Measurements from ENCODE around the gene NAPEPLD. TPM values are rescaled to one million over a fixed set of nuclear protein-coding genes. Genes with fewer than 3 reads are reported as not detected.
"Not testable (repeated sequence)": the region's sequence is repeated elsewhere in the genome, so short reads cannot be mapped to it uniquely, and the experiment has no call there.

NAPEPLD gene
- total and polyA plus RNA-seq, 2 of the 8 experiments (the other 6 are each of a cell fraction or from before 2014, with no cell fraction given), result 4.2 to 9.9 TPM

GRCh38 chr7:103151993-103152676 is 3.2 kb upstream of the NAPEPLD start:
- H2BK5ac ChIP-seq (ENCODE audit: low read depth, low read length); H3K27me3 ChIP-seq (replicated peaks in 1 of 4; ENCODE audit: control insufficient read depth in 3 of 4, extremely low read depth in 1 of 4, insufficient read depth in 3 of 4, low read length in 3 of 4); H2BK120ac ChIP-seq (replicated peaks; ENCODE audit: low read depth, low read length); H2AK5ac ChIP-seq (ENCODE audit: low read depth, low read length); H4K91ac ChIP-seq (replicated peaks; ENCODE audit: insufficient read length, low read length); H3K18ac ChIP-seq (ENCODE audit: extremely low read depth, low read length); H2BK12ac ChIP-seq (ENCODE audit: low read depth, low read length); H4K20me1 ChIP-seq (replicated peaks in 1 of 2; ENCODE audit: control insufficient read depth in 1 of 2, insufficient read depth in 2 of 2, low read length in 2 of 2); H2AFZ ChIP-seq (ENCODE audit: low read length); H3K56ac ChIP-seq (replicated peaks; ENCODE audit: insufficient read length, low read depth, low read length); H3K23me2 ChIP-seq (ENCODE audit: low read depth, low read length); H3K36me3 ChIP-seq (ENCODE audit: control insufficient read depth in 2 of 4, insufficient read depth in 4 of 4, low read length in 3 of 4); DNase-seq (ENCODE audit: low read depth in 1 of 2, low spot score in 2 of 2); H2BK20ac ChIP-seq (ENCODE audit: low read length); H3K14ac ChIP-seq (ENCODE audit: insufficient read length); H3K4me3 ChIP-seq (ENCODE audit: extremely low read depth in 1 of 4, insufficient read depth in 2 of 4, low read depth in 3 of 4, low read length in 4 of 4); H4K5ac ChIP-seq (ENCODE audit: insufficient read length, low read depth, low read length); H3K23ac ChIP-seq (ENCODE audit: insufficient read length); H3K79me1 ChIP-seq (ENCODE audit: low read depth, low read length); H3K4me1 ChIP-seq (replicated peaks in 1 of 4; ENCODE audit: control insufficient read depth in 3 of 4, insufficient read depth in 4 of 4, low read length in 3 of 4); H4K8ac ChIP-seq (ENCODE audit: extremely low read depth, insufficient read depth, low read length); H3K27ac ChIP-seq (ENCODE audit: low read depth, low read length); H3K9me3 ChIP-seq (ENCODE audit: insufficient read depth in 2 of 2, low read depth in 1 of 2, low read length in 1 of 2); H3K9ac ChIP-seq (replicated peaks in 1 of 4; ENCODE audit: extremely low read depth in 1 of 4, low read depth in 3 of 4, low read length in 3 of 4); H2BK15ac ChIP-seq (ENCODE audit: low read length); CTCF ChIA-PET (ENCODE audit: partially characterized antibody); H3K4ac ChIP-seq (replicated peaks; ENCODE audit: insufficient read length, low read depth, low read length); H3K4me2 ChIP-seq (ENCODE audit: insufficient read depth in 1 of 2, low read depth in 2 of 2, low read length in 2 of 2); POLR2A ChIA-PET (ENCODE audit: partially characterized antibody); FAIRE-seq: not testable (repeated sequence)
- WGBS, 2 experiments (ENCODE audit: extremely low coverage in 1 of 2, insufficient coverage in 1 of 2, insufficient read length in 1 of 2, insufficient replicate concordance in 2 of 2, low coverage in 1 of 2, low lambda C conversion rate in 2 of 2, missing lambda C conversion rate in 1 of 2), result 90% methylated on average over 8 of the region's 8 CpGs; no CpG with 5 or more reads in 1 of the 2 experiments
- H3K79me2 ChIP-seq (ENCODE audit: control insufficient read depth in 1 of 2, insufficient read depth in 2 of 2, low read length in 2 of 2), result peaks cover 0 to 11% of the 10 kb centered on the region in 2 experiments; a peak in 2 of 4 replicates

Data from H1 (cell line).